ENCODE results near the gene GPSM3. TPM values are rescaled to one million over a fixed set of nuclear protein-coding genes. Genes with fewer than 3 reads are reported as not detected.
"Not testable (repeated sequence)": the region's sequence is repeated elsewhere in the genome, so short reads cannot be mapped to it uniquely, and the experiment has no call there.

Gene GPSM3
- total RNA-seq, 4 donors from 2014 or later = 5.7 to 17.4 (median 8.6) TPM

DNA sequence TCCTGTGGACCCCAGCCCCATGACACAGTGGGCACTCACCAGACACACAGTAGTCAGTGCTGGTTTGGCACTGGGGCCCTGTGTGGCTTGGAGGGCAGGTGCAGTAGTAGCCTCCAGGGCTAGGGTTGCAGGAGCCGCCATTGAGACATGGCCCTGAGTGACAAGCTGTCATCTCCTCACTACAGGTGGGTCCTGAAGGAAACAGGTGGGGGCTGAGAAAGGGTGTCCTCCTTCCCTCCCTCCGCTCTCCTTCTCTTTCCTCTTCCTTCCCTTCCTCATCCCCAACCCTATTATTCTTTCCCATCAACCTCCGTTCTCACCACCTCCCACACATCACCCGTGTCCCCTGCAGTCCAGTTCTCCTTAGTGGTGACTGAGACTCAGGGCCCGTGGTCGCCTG is 21.2 kb upstream of the GPSM3 start:
- H3K27ac ChIP-seq (replicated peaks in 1 of 4) = no peak overlapping the region
- TF ChIP-seq EP300 (IDR thresholded peaks at IDR 0.05) (no peak), CTCF (IDR thresholded peaks at IDR 0.05) (no peak), POLR2A (IDR thresholded peaks at IDR 0.05; ENCODE audit: low read depth) (no peak), POLR2AphosphoS5 (IDR thresholded peaks at IDR 0.05) (no peak)
- intact Hi-C loops (cut with DNase I) = no loop called here
- H3K4me3 ChIP-seq = no peak overlapping the region
- 82% methylated on average over 6 of the region's 6 CpGs for WGBS
- H3K36me3 ChIP-seq = peaks cover 0 to 69% (median 0%) of the 10 kb centered on the region in 4 donors
- DNase-seq (ENCODE audit: extremely low spot score) = no peak
- no peaks in the 10 kb centered on the region for H3K27me3 ChIP-seq
- H3K9me3 ChIP-seq = no peaks in the 10 kb centered on the region
- no peaks in the 10 kb centered on the region for H3K4me1 ChIP-seq

GRCh38 chr6:32212076-32212760 is 19.8 kb upstream of the GPSM3 start:
- Histone ChIP-seq H3K4me3 (no peak overlapping the region), H3K27me3 (no peaks in the 10 kb centered on the region), H3K9me3 (no peaks in the 10 kb centered on the region), H3K36me3 (peaks cover 0 to 57% (median 0%) of the 10 kb centered on the region in 4 donors), H3K4me1 (no peaks in the 10 kb centered on the region), H3K27ac (replicated peaks in 1 of 4) (no peak overlapping the region)
- TF ChIP-seq EP300 (IDR thresholded peaks at IDR 0.05) (no peak), POLR2A (IDR thresholded peaks at IDR 0.05; ENCODE audit: low read depth) (no peak), POLR2AphosphoS5 (IDR thresholded peaks at IDR 0.05) (no peak), CTCF (IDR thresholded peaks at IDR 0.05) (no peak)
- 72% methylated on average over 12 of the region's 12 CpGs for WGBS
- no peak for DNase-seq (ENCODE audit: extremely low spot score)
- intact Hi-C loops (cut with DNase I) = no loop called here

DNA sequence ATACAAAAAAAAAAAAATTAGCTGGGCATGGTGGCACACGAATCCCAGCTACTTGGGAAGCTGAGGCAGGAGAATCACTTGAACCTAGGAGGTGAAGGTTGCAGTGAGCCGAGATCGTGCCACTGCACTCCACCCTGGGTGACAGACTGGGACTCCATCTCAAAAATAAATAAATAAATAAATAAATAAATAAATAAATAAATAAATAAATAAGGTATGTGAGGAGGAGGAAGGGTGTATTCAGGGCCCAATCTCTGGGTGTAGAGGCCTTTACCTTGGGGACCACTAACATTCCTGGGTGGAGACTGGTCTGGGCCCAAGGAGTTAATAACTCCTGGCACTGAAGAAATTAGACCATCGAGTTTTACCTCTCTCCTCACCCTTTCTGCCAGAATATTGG is 19.0 kb upstream of the GPSM3 start:
- DNase-seq (ENCODE audit: extremely low spot score); intact Hi-C loops (cut with DNase I): not testable (repeated sequence)
- H3K36me3 ChIP-seq = peaks cover 0 to 56% (median 0%) of the 10 kb centered on the region in 4 donors

DNA sequence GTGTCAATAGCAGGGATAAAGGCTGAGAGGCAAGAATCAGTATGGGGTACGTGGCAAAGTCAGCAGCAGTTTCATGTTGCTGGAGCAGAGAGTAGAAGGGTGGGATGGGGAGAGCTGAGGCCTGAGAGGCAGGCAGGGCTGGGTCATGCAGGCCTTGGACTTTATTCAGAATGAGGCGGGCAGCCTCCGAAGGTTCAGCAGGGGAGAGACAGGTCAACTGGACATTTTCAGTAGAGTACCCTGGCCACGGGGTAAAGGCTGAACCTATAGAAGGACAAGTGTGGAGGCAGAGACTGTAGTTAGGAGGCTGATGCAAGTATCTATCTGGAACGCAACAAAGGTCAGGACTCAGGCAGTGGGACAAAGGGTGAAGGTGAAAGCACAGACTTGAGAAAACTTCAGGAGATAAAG is 17.8 kb upstream of the GPSM3 start:
- 83% methylated on average over 5 of the region's 5 CpGs for WGBS
- peaks cover 0 to 53% (median 0%) of the 10 kb centered on the region in 4 donors for H3K36me3 ChIP-seq
- DNase-seq (ENCODE audit: extremely low spot score) = no peak
- TF ChIP-seq POLR2AphosphoS5 (IDR thresholded peaks at IDR 0.05) (no peak), POLR2A (IDR thresholded peaks at IDR 0.05; ENCODE audit: low read depth) (no peak), CTCF (IDR thresholded peaks at IDR 0.05) (no peak), EP300 (IDR thresholded peaks at IDR 0.05) (no peak)
- H3K9me3 ChIP-seq = no peaks in the 10 kb centered on the region
- intact Hi-C loops (cut with DNase I) = no loop called here
- no peaks in the 10 kb centered on the region for H3K4me1 ChIP-seq
- H3K27ac ChIP-seq (replicated peaks in 1 of 4) = no peak overlapping the region
- H3K4me3 ChIP-seq = no peak overlapping the region
- H3K27me3 ChIP-seq = no peaks in the 10 kb centered on the region

More for the DNA sequence above, 19.0 kb upstream of the GPSM3 start:
- H3K27me3 ChIP-seq; H3K9me3 ChIP-seq; H3K4me1 ChIP-seq; H3K4me3 ChIP-seq; H3K27ac ChIP-seq (replicated peaks in 1 of 4): not testable (repeated sequence)
- WGBS = 86% methylated on average over 4 of the region's 4 CpGs

GRCh38 chr6:32208996-32209395 is 16.6 kb upstream of the GPSM3 start:
- intact Hi-C loops (cut with DNase I) = no loop called here
- TF ChIP-seq POLR2AphosphoS5 (IDR thresholded peaks at IDR 0.05) = no peak
- TF ChIP-seq CTCF (IDR thresholded peaks at IDR 0.05) = no peak
- no peak for TF ChIP-seq EP300 (IDR thresholded peaks at IDR 0.05)
- no peak for TF ChIP-seq POLR2A (IDR thresholded peaks at IDR 0.05; ENCODE audit: low read depth)
- Histone ChIP-seq H3K27me3 (peaks cover 0 to 2% (median 0%) of the 10 kb centered on the region in 4 donors), H3K36me3 (peaks cover 0 to 57% (median 0%) of the 10 kb centered on the region in 4 donors), H3K9me3 (no peaks in the 10 kb centered on the region), H3K27ac (replicated peaks in 1 of 4) (no peak overlapping the region), H3K4me3 (no peak overlapping the region), H3K4me1 (no peaks in the 10 kb centered on the region)
- WGBS = 87% methylated on average over 1 of the region's 1 CpG
- no peak for DNase-seq (ENCODE audit: extremely low spot score)
